Hepatic stellate cell (primary cell): ENCODE measurements around the gene VSIG10L.

ENCODE experiments used
- DNase-seq: peaks from one replicate; pipeline ENCODE4 v3.0.0; 2011; ENCODE audit warnings: low spot score

VSIG10L gene

GRCh38 chr19:51338563-51339312, 3.2 kb downstream of the VSIG10L start:
- peak; percentile 91 for DNase-seq

DNA sequence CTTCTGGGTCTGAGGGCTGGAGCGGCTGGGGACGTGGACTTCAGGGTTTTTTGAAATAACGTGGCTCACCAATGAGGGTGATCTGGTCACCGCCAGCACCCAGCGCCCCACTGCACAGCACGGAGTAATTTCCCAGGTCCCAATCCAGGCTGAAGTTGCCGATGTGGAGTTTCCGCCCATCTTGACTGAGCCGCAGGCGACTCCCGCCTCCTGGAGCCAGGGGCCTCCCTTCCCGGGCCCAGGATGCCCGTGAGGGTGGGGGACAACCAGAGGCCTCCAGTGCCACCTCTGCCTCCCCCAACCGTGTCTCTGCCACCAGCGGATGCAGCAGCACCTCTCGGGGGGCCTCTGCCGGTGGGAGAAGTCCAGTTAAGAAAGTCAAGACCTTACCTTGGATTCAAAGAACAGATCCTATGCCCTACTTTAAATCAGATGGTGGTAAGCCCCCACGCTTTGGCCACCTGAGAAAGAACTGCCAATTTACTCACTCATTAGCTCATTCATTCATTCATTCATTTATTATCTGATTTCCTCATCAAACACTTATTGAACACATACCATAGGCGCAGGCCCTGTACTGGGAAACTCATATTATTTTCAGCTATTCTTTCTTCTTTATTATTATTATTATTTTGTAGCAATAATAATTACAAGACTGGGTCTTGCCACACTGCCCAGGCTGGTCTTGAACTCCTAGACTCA, 3.9 kb downstream of the VSIG10L start:
- DNase-seq: no peak

DNA sequence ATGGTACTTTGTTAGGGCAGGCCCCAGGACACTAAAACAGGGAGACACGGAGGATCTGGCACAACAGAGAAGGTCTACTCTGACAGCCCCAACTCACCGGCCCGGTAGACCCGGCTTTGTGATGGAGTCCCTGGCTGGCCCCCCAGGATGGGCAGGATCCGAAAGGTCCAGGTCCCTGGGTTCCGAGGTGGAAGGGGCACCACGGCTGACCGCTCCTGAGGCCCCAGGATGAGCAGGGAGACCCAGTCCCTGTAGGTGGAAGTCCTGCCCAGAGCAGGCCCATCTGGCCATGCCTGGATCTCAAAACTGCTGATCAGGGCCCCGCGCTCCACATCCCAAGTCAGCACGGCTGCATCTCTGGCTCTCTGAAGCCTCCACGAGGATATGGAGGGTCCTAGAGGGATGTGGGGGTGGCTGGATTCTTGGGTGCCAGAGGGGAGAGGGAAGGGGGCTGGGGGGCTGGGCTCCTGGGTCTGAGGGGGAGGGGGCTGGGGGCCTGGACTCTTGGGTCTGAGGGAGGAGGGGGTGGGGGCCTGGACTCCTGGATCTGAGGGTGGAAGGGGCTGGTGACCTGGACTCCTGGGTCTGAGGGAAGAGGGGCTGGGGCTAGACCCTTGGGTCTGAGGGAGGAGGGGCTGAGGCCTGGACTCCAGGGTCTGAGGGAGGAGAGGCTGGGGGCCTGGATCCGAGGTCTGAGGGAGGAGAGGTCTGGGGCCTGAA, 4.6 kb downstream of the VSIG10L start:
- DNase-seq: no peak

- DNase-seq: no peak
Observed at GRCh38 chr19:51333836-51334460, 8.0 kb downstream of the VSIG10L start.

GRCh38 chr19:51331716-51332115, 10.2 kb downstream of the VSIG10L start:
- DNase-seq: no peak

DNA sequence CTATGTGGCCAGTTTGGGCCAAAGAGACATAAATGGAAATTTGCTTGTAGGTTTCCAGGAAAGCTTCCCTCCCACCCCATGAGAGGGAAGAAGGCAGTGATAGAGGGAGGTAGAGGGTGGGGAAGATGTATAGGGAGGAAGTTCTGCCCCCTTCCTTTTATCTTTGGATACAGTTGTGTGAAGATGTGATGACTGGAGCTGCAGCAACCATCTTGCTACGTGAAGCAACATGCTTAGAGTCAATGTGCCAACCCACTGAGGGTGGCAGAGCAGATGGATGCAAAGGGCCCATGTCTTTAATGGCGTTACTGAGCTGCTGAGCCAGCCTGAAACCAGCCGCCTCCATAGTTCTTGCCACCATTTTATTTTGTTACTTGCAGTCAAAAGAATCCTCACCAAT, 10.7 kb downstream of the VSIG10L start:
- no peak for DNase-seq

DNA sequence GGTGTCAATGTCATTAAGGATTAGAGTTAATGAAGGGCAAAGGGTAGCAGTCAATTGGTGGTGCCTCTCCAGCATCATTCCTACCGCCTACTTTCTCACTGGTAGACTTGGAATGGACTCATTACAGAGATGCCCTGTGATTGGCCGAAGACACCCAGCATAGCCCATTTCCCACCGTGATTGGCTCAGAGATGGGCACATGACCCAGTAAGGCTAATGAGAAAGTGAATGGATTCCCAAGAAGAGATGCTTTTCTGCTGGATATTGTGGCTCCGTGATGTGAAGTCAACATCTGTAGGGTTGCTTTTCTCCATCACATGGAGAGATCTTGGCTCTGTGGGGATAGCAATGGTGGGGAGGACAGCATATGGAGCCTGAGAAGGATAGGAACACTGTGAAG, 11.6 kb downstream of the VSIG10L start:
- no peak for DNase-seq

GRCh38 chr19:51329411-51329810, 12.5 kb downstream of the VSIG10L start:
- DNase-seq: no peak

GRCh38 chr19:51327066-51328001, 14.6 kb downstream of the VSIG10L start:
- DNase-seq: peak; percentile 61

GRCh38 chr19:51326216-51327065, 15.5 kb downstream of the VSIG10L start:
- no peak for DNase-seq

DNA sequence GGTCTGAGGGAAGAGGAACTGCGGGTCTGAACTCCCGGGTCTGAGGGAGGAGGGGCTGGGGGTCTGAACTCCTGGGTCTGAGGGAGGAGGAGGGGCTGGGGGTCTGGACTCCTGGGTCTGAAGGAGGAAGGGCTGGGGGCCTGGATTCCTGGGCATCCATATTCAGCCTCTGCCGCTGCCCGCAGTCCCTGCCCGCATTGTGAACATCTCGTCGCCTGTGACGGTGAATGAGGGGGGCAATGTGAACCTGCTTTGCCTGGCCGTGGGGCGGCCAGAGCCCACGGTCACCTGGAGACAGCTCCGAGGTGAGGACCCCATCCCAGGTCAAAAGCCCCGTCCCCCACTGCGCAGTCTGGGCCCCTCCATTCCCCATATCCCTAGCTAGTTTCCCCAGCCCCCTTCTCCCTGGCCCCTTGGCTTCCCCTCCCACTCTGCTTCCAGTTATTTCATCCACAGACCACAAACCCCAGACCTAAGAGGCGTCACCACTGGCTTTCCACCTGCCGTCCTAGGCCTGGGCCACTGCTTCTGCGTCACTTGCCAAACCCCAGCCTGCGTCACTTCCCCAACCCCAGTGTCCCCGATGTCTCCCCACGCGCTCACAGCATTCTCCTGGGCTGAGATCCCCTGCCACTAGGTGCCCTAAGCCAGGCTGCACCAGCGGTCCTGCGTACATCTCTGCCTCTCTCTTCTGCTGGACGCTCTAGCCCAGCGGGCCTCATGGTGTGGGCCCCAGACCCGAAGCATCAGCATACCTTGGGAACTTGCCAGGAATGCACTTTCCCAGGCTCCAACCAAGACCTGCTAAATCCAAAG, 16.6 kb downstream of the VSIG10L start:
- no peak for DNase-seq

DNA sequence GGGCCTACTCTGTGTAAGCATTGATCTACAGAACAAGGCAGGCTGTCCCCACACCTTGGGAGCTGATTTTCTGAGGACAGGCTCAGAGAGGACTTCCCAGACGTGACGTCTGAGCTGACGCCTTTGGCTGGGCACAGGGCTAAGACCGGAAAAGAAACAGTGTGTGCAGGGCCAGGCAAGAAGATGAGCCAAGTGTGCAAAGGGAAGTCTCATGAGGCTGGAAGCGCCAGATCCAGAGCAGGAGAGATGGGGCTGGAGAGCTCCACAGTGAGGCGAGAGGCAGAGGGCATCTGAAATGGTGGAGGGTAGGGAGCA, 17.8 kb downstream of the VSIG10L start:
- DNase-seq: no peak

GRCh38 chr19:51323481-51324166, 18.3 kb downstream of the VSIG10L start:
- no peak for DNase-seq

DNA sequence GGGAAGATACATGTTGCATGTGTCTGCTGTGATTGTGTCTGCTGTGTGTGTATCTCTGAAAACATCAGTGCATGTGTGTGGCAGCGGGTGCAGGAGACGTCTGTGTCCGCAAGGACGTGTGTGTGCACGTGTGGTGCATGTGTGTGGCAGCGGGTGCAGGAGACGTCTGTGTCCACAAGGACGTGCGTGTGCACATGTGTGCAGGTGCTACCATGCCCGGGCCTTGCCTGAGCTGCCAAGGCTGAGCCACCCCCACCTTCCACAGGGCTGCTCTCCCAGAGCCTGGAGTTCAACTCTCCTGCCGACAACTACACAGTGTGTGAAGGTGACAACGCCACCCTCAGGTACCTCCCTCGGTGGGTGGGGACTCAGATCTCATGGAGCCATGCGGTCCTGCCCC, 20.1 kb downstream of the VSIG10L start:
- no peak for DNase-seq

DNA sequence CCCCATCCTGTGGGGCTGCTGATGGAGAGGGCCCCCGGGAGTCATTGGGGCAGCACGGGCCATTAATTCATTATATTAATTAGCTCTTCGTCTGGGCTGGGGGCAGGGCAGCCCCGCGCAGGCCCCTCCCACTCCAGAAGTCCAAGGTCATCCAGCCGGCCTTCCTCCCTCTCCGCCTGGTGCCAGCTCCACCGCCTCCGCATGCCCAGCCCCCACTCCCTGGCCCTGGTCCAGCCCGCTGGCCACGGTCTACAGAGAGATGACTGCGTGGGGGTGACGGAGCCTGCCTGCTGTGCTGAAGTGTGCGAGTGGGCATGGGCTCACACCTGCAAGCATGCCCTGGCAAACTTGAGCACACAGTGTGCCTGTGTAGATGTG, 21.7 kb downstream of the VSIG10L start:
- DNase-seq: no peak

DNA sequence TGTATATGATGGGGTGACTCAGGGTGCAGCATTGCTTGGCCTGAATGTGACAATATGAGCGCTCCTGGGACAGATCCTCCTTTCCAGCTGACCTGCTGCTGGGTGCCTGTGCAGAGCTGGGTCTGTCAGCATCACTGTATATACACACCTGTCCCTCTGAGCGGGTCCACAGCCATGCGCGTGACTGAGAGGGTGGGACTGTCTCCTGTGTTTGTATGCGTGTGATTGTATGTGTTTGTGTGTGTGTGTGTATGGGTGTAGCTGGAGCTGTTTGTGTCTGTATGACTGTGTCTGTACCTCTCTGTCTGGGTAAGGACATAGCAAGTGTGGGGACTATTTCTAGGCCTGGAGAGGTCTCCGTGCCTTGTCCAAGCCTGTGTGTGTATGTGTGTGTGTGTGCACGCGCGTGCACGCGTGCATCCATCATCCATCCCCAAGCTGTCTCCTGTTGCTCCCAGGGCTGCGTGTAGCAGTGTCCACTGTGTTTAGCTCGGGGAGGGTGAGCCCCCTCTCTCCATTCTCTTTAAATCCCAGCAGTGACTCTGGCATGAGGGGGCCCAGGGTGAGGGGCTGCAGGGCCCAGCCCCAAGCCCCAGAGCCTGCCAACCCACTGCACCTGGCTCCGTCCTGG, 22.2 kb downstream of the VSIG10L start:
- DNase-seq: no peak

DNA sequence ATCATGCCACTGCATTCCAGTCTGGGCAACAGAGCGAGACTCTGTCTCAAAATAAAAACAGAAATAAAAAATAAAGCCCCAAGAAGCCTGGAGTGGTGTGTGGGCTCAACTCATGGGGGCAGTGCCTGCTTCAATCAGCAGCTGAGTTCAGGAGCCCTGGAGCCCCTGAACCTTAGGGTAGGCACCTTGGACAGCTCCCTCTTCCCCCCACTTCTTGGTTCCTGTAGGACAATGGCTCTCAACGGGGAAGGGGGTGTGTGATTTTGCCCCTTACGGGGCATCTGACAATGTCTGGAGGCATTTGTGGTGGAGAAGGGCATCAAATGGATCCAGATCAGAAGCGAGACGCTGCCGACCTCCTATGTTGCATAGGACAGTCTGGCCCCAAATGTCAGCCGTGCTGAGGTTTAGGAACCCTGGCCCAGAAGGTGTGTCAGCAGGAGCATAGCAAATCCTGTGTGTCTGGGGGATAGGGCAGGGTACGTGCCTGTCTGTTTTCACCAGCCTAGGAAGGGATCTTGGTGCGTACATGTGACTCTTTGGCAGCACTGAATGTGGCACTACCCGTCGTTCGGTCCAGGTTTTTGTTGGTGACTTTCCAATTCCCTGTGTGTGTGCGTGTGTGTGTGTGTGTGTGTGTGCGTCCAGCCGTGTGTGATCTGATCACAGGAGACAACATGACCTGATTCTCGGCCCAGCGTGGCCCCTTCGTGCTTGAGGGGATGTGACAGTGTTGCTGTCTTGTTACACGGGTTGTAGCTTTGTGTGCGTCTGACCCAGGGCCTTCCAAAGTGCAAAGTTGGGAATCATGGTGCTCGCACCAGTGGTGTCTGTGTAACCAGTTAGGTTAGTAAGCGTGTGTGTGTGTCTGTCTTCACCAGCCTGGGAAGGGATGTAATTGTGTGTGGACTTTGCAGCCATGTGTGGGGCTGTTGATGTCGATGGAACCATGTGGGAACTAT, 23.0 kb downstream of the VSIG10L start:
- DNase-seq: no peak

DNA sequence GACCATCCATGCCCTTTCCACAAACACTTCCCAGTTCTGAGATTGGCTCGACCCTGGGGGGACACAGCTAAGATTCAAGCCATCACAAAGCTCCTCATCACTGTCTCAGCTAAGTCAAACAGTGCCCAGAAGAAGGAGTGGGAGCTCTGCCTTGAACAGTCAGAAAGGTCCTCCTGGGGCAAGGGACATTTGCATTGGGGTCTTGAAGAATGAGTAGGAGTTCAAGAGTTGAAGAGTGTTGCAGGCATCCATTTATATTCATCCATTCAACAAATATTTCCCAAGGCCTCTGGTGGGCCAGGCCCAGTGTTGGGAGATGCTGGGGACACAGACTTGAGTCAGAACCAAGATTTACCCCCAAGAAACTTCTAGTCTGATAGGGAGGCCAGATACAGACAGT, 24.0 kb downstream of the VSIG10L start:
- DNase-seq: no peak
